HFFc6 (cell line): ENCODE data around the gene NEURL4. TPM values are rescaled to one million over a fixed set of nuclear protein-coding genes. Genes with fewer than 3 reads are reported as not detected.

Experiments used
- DNase-seq: peaks from one replicate; pipeline ENCODE4 v3.0.0-alpha.2; 2018
- H3K27ac Mint-ChIP-seq: 2 replicates; pipeline ENCODE4 v1.8.0; 2020; ENCODE audit warnings: mild to moderate bottlenecking, mixed read lengths
- H3K27me3 Mint-ChIP-seq: 2 replicates; pipeline ENCODE4 v1.8.0; 2021; ENCODE audit warnings: mild to moderate bottlenecking, moderate library complexity, mixed read lengths; ENCODE audit not compliant: insufficient read depth
- H3K36me3 Mint-ChIP-seq: 2 replicates; pipeline ENCODE4 v1.8.0; 2021; ENCODE audit warnings: low read depth, mixed read lengths
- H3K4me1 Mint-ChIP-seq: 2 replicates; pipeline ENCODE4 v1.8.0; 2020; ENCODE audit warnings: low read depth, mixed read lengths
- H3K4me3 Mint-ChIP-seq: 2 replicates; pipeline ENCODE4 v1.8.0; 2020; ENCODE audit warnings: mild to moderate bottlenecking, moderate library complexity, mixed read lengths
- H3K9me3 Mint-ChIP-seq: 2 replicates; pipeline ENCODE4 v1.8.0; 2020; ENCODE audit warnings: mild to moderate bottlenecking, mixed read lengths
- total RNA-seq, 6 experiments: library from RNA; stranded (reverse); fragmentation: NEBNext Ultra II Directional; extraction: Animal tissue kit (Norgen Biotek cat#: 25700); gene quantifications; 2 replicates in 1 of 6; 3 replicates in 5 of 6; pipeline ENCODE4 v1.2.3, GENCODE V29; 2021
- TF ChIP-seq, protein P1 (sequence below): fragments of 200-600 bp; sonication (generic); IDR thresholded peaks from 2 replicates; pipeline ENCODE4 v1.5.0; 2021; ENCODE audit warnings: antibody characterized with exemption, mild to moderate bottlenecking

The NEURL4 gene
- total RNA-seq, 6 experiments from 2014 or later, result 18.7 to 24.6 (median 20.4) TPM

DNA sequence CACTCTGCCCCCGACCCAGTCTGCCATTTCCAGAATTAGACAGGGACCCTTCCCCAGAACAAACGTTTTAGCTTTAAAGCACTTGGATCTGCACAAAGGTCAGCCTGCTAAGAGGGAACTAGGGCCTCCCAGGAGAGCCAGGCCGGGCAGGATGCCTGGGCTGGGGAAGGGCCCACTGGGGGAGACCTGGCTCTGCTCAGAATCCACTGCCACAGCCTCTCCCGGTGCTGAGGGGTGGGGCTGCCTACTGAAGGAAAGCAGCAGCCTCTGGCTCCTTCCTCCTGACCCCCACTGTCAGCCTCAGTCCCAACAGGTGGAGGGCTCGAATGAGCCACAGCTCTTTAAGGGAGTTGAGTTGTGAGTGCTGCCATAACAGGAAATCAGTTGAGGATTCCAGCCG lies 36.4 kb downstream of the NEURL4 start:
- H3K27ac Mint-ChIP-seq, result no peak overlapping the region
- TF ChIP-seq, protein P1, sequence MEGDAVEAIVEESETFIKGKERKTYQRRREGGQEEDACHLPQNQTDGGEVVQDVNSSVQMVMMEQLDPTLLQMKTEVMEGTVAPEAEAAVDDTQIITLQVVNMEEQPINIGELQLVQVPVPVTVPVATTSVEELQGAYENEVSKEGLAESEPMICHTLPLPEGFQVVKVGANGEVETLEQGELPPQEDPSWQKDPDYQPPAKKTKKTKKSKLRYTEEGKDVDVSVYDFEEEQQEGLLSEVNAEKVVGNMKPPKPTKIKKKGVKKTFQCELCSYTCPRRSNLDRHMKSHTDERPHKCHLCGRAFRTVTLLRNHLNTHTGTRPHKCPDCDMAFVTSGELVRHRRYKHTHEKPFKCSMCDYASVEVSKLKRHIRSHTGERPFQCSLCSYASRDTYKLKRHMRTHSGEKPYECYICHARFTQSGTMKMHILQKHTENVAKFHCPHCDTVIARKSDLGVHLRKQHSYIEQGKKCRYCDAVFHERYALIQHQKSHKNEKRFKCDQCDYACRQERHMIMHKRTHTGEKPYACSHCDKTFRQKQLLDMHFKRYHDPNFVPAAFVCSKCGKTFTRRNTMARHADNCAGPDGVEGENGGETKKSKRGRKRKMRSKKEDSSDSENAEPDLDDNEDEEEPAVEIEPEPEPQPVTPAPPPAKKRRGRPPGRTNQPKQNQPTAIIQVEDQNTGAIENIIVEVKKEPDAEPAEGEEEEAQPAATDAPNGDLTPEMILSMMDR, result no peak
- DNase-seq, result no peak
- no peak overlapping the region for H3K4me3 Mint-ChIP-seq
- no peaks in the 10 kb centered on the region for H3K9me3 Mint-ChIP-seq
- H3K36me3 Mint-ChIP-seq, result no peaks in the 10 kb centered on the region
- H3K4me1 Mint-ChIP-seq, result peaks cover 11% of the 10 kb centered on the region
- peaks cover 55% of the 10 kb centered on the region for H3K27me3 Mint-ChIP-seq

DNA sequence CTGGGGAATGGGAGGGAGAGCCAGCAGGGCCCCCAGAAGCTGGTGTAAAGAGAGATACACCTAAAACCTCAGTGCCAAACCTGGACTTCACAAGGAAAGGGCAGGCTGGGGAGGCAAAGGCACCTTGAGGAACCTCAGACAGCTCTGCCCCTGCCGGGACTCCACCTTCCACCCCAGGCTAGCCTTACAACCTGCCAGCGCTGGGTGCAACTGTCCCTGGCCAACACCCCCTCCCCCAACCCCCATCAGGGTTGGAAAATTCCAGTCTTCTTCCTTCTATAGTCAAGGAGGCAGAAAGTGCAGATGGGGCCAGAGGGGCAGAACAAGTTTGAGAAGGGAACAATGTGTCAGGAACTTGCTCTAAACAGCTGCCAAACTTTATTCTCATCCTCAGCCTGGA lies 36.9 kb downstream of the NEURL4 start:
- TF ChIP-seq, protein P1, result no peak
- no peak overlapping the region for H3K27ac Mint-ChIP-seq
- no peak for DNase-seq
- H3K4me1 Mint-ChIP-seq, result peaks cover 11% of the 10 kb centered on the region
- peaks cover 61% of the 10 kb centered on the region for H3K27me3 Mint-ChIP-seq
- no peaks in the 10 kb centered on the region for H3K9me3 Mint-ChIP-seq
- H3K36me3 Mint-ChIP-seq, result no peaks in the 10 kb centered on the region
- no peak overlapping the region for H3K4me3 Mint-ChIP-seq

DNA sequence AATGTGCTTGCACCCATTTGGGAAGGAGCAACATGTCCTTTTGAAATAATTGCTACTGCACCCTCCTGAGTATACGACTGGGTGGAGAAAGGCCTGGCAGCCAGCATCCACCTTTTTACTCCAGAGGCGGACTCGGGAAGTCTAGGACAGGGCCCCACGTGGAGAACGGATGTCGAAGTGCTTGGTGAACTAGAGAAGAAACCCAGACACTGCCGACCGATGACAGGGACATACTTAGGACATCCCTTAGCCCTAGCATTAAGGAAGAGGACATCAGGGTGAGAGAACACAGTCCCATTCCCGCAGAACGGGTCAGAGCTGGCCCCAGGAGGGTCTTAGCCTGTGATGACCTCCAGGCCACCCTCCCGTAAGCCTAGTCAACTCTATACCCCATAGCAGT lies 38.5 kb downstream of the NEURL4 start:
- Mint-ChIP-seq H3K9me3 (no peaks in the 10 kb centered on the region), H3K27ac (no peak overlapping the region), H3K4me3 (no peak overlapping the region), H3K36me3 (no peaks in the 10 kb centered on the region), H3K27me3 (peaks cover 66% of the 10 kb centered on the region), H3K4me1 (no peaks in the 10 kb centered on the region)
- TF ChIP-seq, protein P1, result no peak
- no peak for DNase-seq

DNA sequence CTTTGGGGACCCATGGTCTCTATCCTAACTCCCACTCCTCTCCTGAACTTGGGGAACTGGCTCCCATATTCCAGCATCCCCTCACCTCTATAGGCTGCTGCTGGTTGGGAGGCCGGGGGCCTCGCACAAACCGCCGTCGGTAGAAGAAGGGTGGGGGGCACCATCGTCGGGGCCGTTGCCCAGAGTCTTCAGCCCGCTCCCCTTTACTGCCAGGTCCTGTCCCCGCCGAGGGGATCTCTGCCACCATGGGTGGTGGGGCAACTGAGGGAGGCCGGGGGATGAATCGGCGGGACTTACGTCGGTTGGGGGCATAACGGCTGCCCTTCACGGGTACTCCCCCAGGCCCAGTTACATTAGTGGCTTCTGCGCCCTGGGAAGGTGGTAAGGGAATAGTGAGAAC lies 39.0 kb downstream of the NEURL4 start:
- H3K9me3 Mint-ChIP-seq, result no peaks in the 10 kb centered on the region
- TF ChIP-seq, protein P1, result no peak
- peaks cover 68% of the 10 kb centered on the region for H3K27me3 Mint-ChIP-seq
- no peak for DNase-seq
- no peak overlapping the region for H3K27ac Mint-ChIP-seq
- no peak overlapping the region for H3K4me3 Mint-ChIP-seq
- H3K4me1 Mint-ChIP-seq, result no peaks in the 10 kb centered on the region
- H3K36me3 Mint-ChIP-seq, result no peaks in the 10 kb centered on the region

GRCh38 chr17:7289256-7290032 lies 39.7 kb downstream of the NEURL4 start:
- no peaks in the 10 kb centered on the region for H3K9me3 Mint-ChIP-seq
- no peaks in the 10 kb centered on the region for H3K4me1 Mint-ChIP-seq
- no peak overlapping the region for H3K4me3 Mint-ChIP-seq
- H3K27me3 Mint-ChIP-seq, result peaks cover 72% of the 10 kb centered on the region
- no peaks in the 10 kb centered on the region for H3K36me3 Mint-ChIP-seq
- TF ChIP-seq, protein P1, result no peak
- no peak overlapping the region for H3K27ac Mint-ChIP-seq
- DNase-seq, result no peak
